SU-DHL-6 (cell line): ENCODE results near the gene CBFA2T2.

Experiments
- CTCF ChIP-seq: fragments of 200-600 bp; sonication (generic); IDR thresholded peaks from one replicate; pipeline ENCODE4 v1.5.1; 2017; ENCODE audit warnings: antibody characterized with exemption, mild to moderate bottlenecking, low read length, moderate library complexity; ENCODE audit not compliant: insufficient read depth, poor library complexity, severe bottlenecking
- EZH2phosphoT487 ChIP-seq: fragments of 200-600 bp; sonication (generic), shearing (Covaris generic); conservative IDR thresholded peaks from 2 replicates; pipeline ENCODE4 v1.6.1; 2018; ENCODE audit warnings: mild to moderate bottlenecking, antibody characterized with exemption, low read length, moderate library complexity, mixed read lengths

- TF ChIP-seq CTCF, result no peak
- no peak for TF ChIP-seq EZH2phosphoT487
Measured at GRCh38 chr20:33561692-33562601, 72.1 kb downstream of the CBFA2T2 start.
